ENCODE data around the gene KCNJ12.

The KCNJ12 gene

DNA sequence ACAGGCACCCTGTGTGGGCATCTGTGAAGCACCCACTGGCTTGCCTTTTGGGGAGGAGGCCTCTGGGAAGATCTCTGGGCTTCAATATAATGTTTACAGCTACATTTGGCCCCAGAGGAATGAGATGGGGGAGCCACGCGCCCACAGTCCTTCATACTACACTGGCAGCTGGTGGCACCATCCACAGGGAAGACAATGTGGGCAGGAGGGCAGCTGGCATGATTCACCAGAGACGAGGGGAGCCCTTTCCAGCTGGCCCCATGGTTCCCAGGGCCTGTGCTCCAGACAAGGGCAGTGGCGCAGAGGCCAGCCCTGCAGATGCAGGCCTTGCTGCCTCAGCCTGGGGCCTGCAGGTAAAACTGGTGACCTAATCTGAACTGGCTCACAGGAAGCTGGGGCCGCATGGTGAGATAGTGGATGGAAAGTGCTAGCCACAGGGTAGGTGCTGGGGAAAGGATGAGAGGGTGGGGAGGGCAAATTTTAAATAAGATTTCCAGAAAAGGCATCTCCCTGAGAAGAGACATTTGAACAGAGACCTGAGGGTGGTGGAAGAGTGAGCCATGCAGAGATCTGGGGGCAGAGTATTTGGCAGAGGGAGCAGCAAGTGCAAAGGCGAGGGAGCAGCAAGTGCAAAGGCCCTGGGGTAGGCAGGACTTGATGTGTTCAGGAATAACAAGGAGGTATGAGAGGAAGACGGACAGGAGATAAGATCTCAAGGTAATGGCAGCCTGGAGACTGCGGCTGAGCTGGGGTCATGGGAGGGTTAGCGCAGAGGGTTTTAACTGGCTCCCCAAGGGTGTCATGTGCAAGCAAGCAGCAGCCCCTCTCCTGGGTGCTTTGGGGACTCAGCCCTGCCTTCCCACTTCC, 12.1 kb upstream of the KCNJ12 start:
- in situ Hi-C loops (cut with MboI; ENCODE audit: low sequenced_read_pairs) = no loop called here

DNA sequence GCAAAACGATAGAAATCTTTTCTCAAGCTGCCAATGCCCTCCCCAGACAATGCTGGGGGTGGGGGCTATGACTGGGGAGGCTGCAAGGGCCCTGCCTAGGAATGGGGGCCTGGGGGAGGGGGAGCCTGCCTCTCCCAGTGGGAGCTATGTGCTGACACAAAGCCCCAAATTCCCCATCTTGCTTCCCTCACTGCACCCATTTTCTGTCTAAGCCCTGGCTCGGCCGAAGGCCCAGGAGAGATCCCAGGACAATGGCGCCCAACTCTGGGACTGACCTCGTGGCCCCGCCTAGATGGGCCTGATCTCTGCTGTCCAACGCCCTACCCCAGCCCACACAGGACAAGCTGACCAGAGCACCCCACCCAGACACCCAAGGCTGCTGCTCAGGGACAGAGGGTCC, 11.1 kb upstream of the KCNJ12 start:
- in situ Hi-C loops (cut with MboI; ENCODE audit: low sequenced_read_pairs) = no loop called here

DNA sequence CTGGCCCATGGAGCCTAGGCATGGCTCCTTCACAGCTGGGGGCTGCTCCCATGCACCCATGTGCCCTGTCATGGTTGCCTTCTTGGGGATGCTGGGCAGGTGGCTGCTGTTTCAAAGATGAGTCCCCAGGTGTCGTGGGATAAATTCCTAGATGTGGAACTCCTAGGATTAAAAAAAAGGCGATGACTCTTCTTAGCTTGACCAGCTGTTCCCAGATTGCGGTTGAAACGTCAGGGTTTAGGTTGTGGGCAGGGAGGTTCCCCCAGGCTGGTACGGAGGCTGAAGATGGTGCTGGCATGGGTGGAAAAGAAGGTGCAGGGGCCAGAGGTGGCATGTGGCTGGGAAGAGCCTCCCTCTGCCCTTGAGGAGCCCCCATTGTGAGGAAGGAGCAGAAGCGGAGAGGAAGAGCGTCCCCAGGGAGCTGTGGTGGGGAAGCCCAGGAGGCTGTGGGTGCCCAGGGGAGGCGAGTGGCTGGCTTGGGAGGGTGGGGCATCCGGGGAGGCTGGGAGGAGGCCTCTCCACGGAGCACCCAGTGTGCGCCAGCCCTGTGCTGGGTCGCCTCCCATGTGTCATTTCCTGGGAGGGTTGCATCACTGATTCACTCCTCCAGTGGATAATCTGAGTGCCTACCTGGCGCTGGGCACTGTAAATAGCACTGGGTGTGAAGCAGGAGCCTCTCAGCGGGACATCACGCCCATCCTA, 7.5 kb upstream of the KCNJ12 start:
- in situ Hi-C loops (cut with MboI; ENCODE audit: low sequenced_read_pairs) = no loop called here

DNA sequence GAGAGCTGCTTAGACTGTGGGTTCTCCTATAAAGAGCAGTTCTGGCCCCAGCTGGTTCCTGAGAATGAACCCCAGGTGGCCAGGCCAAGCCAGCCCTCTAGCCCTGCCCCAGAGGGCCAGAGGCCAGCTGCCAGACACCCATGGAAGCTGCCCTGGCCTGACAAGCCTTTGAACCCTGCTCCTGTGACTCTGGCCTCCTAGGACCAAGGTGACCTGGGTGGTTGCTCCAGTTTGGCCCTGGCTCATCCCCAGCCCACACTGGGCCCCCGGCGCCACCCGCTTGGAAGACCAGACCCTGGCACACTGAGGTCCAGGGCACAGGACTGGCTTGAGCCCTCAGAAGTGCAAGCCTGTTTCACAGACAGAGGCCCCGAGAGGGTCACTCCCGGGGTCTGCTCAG, 6.8 kb upstream of the KCNJ12 start:
- in situ Hi-C loops (cut with MboI; ENCODE audit: low sequenced_read_pairs) = no loop called here

DNA sequence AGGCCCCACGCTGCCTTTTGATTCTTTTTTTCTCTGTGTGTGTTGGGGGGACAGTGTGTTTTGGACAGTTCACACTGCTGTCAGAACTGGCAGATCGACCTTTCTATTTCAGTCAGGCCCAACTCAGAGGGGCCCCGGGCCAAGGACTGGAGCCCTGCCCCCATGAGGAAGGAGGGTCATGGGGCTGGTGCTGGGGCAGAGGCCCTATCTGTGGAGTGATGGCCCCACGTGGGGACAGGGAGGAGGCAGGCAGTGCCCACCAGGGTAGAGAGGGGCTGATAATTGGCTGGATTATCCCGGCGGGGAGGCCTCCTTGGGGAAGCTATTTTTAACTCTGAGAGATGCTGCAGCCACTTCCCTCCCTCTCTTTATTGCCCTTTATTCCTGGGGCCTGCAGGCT, 5.7 kb upstream of the KCNJ12 start:
- in situ Hi-C loops (cut with MboI; ENCODE audit: low sequenced_read_pairs) = no loop called here

DNA sequence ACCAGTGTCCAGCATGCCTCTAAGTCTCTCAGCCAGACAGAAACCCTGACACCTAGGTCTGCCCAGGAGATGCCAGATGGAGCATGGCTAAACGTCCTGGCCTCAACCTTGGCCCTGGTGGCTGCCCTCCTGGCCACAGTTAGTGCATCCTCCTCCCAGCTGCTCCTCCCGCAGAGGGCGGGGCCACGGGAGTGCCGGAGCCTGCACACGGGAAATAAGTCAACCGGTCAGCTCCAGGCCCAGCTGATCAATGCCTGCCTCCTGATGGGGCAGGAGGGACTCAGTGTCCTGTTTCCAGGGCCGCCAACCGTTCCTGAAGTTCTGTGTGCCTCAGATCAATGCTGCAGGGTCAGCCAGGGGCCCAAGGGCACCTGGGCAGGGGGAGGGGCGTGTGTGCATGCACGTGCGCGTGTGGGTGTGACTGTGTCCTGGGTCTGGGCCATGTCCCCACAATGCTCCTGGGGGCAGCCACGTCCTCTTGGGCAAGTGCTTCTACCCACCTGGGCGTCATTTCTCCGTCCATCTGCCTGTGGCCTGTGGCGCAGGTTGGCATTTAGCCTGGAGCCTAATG, 4.6 kb upstream of the KCNJ12 start:
- in situ Hi-C loops (cut with MboI; ENCODE audit: low sequenced_read_pairs) = no loop called here

DNA sequence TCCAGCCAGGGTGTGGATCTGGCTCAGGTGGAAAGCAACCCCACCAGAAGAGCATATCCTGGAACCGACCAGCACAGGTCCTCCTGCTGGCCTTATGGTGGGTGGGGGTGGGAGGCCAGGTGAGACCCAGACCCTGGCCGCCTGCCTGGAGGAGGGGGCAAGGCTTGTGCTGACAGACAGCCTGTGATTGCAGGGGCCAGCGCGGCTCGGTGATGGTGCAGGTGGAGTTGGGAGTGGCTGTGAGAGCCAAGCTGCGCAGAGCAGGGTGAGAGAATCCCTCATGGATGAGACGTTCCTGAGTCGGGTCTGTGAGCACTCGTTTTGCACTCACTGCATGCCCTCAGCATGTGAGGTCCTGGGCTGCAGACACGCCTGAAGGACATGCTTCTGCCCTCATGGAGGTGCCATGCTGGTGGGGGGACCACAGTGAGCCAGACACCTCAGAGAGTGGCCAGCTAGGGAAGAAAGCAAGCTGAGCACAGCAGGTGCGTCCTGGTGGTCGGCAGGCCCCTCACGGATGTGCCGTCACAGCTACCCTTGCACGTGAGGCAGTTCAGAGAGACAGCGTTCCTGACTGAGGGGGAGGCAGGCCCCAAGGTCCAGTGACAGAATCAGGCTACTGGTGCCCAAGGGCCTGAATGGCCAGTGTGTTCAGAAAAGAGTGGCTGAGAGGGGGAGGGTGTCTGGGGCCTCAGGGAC, 3.8 kb upstream of the KCNJ12 start:
- in situ Hi-C loops (cut with MboI; ENCODE audit: low sequenced_read_pairs) = no loop called here

DNA sequence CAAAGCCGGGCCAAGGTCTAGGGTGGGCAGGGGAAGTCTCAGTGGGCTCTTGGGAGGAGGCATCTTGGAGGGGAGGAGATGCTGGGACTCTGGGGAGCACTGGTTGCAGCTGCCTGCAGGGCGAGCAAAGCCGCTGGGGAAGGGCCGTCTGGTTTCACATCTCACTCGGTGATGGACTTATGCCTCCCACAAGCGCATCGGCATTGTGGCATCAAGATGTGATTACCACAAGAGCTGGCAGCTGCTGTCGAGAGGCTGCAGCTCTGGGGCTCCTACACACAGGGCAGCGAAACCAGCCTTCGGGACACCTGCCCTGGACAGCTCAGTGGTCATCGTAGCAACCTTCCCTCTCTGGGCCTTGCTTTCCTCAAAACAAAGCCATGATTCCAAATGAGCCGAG, 3.1 kb upstream of the KCNJ12 start:
- in situ Hi-C loops (cut with MboI; ENCODE audit: low sequenced_read_pairs) = no loop called here

DNA sequence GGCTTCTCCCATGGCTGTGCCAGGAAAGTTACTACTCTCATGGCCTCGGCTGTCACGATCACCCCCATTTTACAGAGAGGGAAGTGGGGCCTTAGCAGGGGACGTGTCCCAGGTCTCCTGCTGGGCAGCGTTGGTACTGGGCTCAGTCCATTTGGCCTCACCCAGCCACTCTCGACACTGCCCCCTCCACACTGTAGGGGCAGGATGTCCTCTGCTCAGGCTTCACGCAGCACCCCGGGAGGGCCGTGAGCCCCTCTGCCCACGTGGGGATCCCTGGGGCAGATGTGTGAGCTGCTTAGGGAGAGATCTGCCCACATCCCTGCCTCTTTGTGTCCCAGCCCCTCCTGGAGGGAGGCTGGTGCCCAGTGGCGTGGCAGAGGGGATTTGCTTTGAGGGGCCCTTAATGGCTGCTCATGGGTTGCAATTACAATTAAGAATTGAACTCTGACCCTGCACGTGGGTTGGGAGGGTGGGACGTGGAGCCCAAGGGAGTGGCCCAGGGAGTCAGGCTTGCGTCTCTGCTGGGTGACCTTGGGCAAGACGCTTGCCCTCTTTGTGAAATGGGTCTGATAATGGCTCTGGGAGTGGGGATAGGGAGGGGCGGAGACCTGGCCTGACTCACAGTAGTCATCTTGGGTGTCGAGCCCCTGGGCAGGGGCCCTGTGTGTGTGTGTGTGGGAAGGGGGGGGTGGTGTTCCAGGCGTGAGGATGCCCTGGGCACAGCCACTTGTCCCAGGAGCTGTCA, 2.3 kb upstream of the KCNJ12 start:
- in situ Hi-C loops (cut with MboI; ENCODE audit: low sequenced_read_pairs) = no loop called here

DNA sequence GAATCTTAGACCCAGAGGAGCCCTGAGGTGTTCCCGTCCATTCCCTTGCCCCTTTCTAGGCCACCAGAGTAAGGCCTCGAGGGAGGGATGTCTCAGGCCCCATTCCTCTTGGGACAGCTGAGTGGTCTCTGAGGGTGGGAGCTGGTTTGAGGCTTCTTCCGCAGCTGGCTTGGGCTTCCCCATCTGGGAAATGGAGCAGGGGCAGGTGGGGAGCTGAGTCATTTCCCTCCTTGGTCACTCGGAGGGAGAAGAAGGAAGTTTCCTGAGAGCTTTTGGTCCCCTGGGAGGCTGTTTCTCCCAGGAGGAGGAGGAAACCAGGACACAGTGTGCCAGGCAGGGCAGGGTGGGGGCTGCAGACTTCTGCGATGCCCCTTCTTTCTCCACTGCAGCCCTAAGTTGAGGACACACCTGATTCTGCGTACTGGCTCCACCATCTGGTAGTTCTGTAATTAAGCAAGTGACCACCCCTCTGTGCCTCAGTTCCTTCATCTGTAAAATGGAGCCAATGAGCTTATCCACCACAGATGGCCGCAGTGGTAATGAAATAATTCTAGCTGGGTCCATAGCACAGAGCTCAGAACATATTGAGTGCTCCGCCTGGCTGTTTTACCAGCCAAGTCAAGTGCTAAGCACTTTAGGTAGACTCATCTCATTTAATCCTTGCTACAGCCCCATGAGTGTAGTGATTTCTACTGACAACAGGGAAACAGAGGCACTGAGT, 1.6 kb upstream of the KCNJ12 start:
- in situ Hi-C loops (cut with MboI; ENCODE audit: low sequenced_read_pairs) = no loop called here

DNA sequence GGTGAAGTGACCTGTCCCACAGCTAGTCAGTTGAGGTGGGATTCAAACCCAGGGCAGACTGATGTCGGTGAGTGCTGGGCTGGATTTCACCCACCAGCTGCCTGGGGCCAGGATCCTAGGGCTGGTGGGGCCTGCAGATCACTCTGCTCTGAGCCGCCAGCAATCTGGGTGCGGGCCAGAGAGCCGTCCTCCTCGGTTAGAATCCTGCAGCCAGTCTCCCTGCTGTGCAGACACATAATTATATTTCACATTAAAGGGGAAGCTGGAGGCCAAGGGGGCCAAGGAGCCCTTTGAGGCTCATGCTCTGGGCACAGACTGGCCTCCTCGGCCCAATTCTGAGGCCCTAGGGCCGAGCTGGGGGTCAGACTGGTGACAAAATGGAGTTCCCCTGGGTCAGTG, 996 bp upstream of the KCNJ12 start:
- in situ Hi-C loops (cut with MboI; ENCODE audit: low sequenced_read_pairs) = no loop called here

DNA sequence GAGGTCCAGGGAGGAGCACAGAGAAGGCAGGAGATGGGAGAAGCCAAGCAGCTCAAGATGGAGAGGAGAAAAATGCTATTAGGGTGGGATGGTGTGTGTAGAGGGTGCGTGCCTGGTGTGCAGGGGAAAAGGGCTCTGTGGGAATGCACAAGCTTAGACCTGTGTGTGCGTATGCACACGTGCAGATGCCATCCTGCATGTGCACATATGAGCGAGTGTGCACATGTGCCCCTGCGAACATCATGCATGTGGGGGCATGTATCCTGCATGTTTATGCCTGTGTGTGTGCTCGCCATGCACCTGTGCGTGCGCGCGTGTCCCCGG, 438 bp upstream of the KCNJ12 start:
- in situ Hi-C loops (cut with MboI; ENCODE audit: low sequenced_read_pairs) = no loop called here

DNA sequence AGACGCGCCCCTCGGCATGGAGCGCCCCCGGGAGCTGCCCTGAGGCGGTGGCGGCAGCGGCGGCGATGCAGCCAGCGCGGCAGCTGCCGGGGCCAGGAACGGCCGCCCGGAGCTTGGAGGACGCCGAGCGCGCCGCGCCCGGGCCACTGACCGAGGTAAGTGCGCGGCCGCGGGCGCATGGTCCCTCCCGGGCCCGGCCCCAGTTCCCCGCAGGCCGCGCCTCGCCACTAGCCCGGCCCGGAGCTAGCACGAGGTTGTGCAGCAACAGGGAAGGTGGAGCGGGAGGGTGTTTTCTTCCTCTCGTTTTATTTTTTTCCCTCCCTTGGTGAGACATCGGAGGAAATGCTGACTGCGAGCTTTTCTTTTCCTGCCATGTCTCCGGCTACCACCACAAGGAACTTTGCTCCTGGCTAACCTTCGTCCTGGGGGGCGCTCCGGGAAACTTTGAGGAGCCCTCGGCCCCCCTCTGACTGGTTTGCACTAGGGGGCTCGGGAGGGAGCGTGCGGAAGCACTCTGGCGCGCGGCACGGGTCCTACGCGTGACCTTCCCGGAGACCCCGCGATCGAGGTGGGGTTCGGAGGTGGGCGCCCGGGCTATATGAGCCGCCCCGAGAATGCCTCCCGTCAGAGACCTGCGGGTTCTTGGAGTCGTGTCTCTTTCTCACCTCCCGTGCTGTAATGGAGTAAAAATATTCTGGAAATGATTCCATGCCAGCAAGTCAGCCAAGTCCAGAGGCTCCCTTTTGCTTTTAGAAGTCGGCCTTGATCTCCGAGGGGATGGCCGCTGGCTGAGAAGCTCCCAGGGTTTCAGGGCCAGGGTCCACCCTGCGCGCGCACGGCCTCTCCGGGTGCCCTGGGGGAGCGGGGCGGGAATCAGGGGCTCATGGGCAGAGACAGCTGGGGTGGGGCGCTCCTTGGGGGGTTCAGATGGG, 868 bp downstream of the KCNJ12 start:
- in situ Hi-C loops (cut with MboI; ENCODE audit: low sequenced_read_pairs) = no loop called here

DNA sequence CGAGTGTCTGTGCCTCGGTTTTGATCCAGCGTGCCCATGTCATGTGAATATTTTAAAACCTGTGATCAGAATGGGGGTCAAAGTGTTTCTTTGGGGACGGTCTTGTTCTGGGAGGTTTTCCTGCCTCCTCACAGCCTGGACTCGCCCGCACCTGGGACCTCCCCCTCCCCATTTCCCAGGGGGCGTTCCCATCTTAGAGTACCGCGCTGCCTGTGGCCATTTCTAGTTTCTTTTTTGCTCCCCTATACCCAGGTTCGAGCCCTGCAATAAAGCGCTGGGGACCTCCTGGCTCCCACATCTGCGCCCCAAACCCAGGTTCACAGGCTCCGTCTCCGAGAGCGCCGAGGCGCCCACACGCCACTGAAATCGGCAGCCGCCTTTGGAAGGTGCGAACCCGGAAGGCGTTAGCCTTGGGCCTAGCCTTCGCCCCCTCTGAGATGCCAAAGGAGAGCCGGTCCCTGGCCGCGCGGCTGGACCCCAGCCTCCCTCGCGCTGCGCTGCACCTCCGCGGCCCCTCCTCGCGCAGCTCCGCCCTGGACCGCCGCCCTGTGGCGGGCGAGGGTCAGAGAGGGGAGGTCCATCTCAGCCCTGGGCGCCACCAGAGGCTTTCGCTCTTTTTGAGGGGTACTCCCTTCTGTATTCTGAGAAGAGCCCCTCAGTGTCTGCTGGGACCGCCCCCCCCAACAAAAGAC, 1.7 kb downstream of the KCNJ12 start:
- in situ Hi-C loops (cut with MboI; ENCODE audit: low sequenced_read_pairs) = no loop called here

DNA sequence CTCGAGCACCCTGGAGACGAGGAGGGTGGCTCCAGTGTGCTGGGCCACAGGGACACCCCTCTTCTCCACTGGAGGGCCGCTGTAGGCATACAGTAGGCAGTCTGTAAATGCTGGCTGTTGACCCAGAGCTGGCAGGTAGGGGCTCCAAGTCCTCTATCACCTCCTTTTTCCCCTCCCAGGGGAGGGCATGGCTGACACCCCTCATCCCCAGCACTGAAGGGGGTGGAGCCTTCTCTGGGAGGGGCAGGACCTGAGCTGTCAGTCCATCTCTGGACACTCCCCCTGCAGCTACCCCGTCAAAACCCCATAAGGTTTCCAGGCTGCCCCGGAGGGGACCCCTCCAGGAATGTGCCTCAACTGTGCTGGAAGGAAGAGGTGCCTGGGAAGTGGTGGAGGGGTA, 2.4 kb downstream of the KCNJ12 start:
- in situ Hi-C loops (cut with MboI; ENCODE audit: low sequenced_read_pairs) = no loop called here

DNA sequence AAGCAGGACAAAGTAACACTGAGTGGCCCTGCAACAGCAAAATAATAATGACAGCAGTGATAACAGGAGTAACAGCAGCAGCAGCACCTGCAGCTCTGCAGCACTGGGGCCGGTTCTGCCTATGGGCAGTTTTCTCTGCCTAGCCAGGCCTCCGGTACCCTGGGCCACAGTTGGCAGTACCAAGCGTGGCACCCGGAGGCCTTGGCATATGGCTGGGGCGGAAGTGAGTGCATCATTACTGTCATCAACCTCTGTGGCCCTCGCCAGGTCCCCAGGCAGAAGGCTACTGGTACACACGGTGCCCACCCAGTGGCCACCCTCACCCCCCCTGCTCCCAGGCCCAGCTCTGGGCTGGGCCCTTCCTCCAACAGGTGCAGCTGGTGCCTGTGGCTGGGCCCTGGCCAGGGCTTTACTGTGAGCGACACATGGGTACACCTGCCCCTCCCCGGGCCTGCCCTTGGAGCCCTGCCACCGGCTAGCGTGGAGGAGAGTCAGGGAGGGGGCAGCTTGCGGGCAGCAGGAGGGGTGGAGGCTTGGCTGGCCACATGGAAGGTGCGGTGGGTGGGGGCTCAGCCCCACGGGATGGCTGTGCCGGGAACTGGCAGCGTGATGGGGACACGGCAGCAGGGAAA, 3.0 kb downstream of the KCNJ12 start:
- in situ Hi-C loops (cut with MboI; ENCODE audit: low sequenced_read_pairs) = no loop called here

DNA sequence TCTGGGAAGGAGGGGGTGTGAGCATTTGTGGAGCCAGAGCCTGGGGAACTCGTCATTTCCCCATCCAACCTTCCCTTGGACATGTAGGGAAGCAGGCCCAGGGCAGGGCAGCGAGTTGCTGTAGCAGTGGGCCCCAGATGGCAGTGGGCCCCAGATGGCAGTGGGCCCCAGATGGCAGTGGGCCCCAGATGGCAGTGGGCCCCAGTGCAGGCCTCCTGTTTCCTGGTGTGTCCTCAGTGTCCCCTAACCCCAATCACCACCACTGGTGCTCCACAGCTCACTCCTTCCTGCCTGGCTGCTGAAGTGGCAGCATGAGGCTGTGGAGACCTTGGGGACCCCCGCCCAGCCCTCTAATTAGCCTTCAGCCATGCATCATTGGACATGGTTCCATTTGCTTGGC, 4.5 kb downstream of the KCNJ12 start:
- in situ Hi-C loops (cut with MboI; ENCODE audit: low sequenced_read_pairs) = no loop called here

DNA sequence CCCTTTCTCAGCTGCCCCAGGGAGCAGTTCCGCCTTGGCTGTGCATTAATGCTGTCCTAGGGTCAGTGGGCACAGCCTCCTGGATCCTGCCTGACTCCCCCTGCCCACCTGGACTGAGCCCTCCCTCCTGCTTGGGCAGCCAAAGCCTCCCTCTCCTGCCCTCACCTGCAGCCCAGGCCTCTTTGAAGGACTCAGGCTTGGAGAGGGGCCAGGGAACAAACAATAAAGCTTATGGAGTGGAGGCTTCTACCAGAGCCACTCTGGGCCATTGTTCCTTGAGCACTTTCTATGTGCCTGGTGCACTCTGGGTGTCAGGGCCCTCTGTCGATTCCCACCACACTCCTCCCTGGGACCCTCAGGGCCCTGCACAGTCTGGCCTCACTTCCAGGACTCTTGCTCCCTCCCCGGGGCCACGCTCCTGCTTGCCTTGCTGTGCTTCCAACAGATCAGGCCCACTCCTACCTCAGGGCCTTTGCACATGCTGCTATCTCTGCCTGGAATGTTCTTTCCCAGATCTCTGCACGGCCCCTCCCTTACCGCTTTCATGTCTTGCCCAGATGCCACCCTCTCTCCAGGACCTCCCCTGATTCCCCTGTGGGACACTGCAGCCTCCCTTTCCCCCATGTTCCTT, 5.0 kb downstream of the KCNJ12 start:
- in situ Hi-C loops (cut with MboI; ENCODE audit: low sequenced_read_pairs) = no loop called here

All from HL-60/S4 treated with retinoic acid at 250 ng/mL for 4 days and 3 days (cell line).